Tracheal epithelial cell (primary cell): Measurements from ENCODE around the gene ULK4. TPM values are rescaled to one million over a fixed set of nuclear protein-coding genes. Genes with fewer than 3 reads are reported as not detected.

ENCODE experiments used
- total RNA-seq: library from RNA; depleted of rRNA; stranded (reverse); fragments of >200 nt; gene quantifications from 2 replicates; pipeline ENCODE4 v1.2.1, GENCODE V29; 2014

Gene ULK4
- total RNA-seq = 4.1 and 6.4 TPM in 2 replicates

GRCh38 chr3:41961751-41962679 is at the start of gene ULK4:
Gene ULK4 (minus strand): TSS chr3:41962103. CDS start chr3:41954759, 7,344 bp downstream.

GRCh38 chr3:41198950-41199865 is 762.7 kb downstream of the ULK4 start, which contains the start of gene CTNNB1:
Gene CTNNB1 (plus strand): TSS chr3:41199505. CDS start chr3:41224069, 24,564 bp downstream.

Other genes starting within 250 kb of the ULK4 start
- 38.3 and 52.9 TPM in 2 replicates for gene TRAK1, start 129.3 kb upstream of the ULK4 start, total RNA-seq